ENCODE data around the gene PIP5KL1. TPM values are rescaled to one million over a fixed set of nuclear protein-coding genes. Genes with fewer than 3 reads are reported as not detected.

Gene PIP5KL1
- total RNA-seq, 1 experiment from 2014 or later: 16.8 TPM

- no peak for TF ChIP-seq ZNF219 (CRISPR knock-in tag; IDR thresholded peaks at IDR 0.05; ENCODE audit: borderline replicate concordance)
- TF ChIP-seq CTCF (IDR thresholded peaks at IDR 0.05): no peak
- no peak for TF ChIP-seq ZNF263 (CRISPR knock-in tag; IDR thresholded peaks at IDR 0.05; ENCODE audit: low read depth)
- no peak for TF ChIP-seq ZNF425 (CRISPR knock-in tag; conservative IDR thresholded peaks at IDR 0.05)
- no peak for TF ChIP-seq AR (CRISPR knock-in tag; IDR thresholded peaks at IDR 0.05)
- no peak for TF ChIP-seq ESRRA (CRISPR knock-in tag; IDR thresholded peaks at IDR 0.05; ENCODE audit: borderline replicate concordance)
- TF ChIP-seq MAX (CRISPR knock-in tag; IDR thresholded peaks at IDR 0.05): no peak
- no peak for TF ChIP-seq ZSCAN18 (CRISPR knock-in tag; IDR thresholded peaks at IDR 0.05)
- no peak for TF ChIP-seq E2F1 (CRISPR knock-in tag; IDR thresholded peaks at IDR 0.05)
- TF ChIP-seq NR1H2 (CRISPR knock-in tag; IDR thresholded peaks at IDR 0.05): no peak
- no peak for TF ChIP-seq CBFB (CRISPR knock-in tag; IDR thresholded peaks at IDR 0.05; ENCODE audit: low read depth)
- TF ChIP-seq ZNF281 (CRISPR knock-in tag; IDR thresholded peaks at IDR 0.05): no peak
- no peak for TF ChIP-seq HMGA2 (CRISPR knock-in tag; IDR thresholded peaks at IDR 0.05)
- no peak for TF ChIP-seq KAT7 (CRISPR knock-in tag; IDR thresholded peaks at IDR 0.05; ENCODE audit: borderline replicate concordance)
- no peak for TF ChIP-seq ZBTB21 (CRISPR knock-in tag; IDR thresholded peaks at IDR 0.05; ENCODE audit: borderline replicate concordance)
- TF ChIP-seq ZNF121 (CRISPR knock-in tag; IDR thresholded peaks at IDR 0.05): no peak
- no peak for TF ChIP-seq E2F5 (CRISPR knock-in tag; IDR thresholded peaks at IDR 0.05)
- no peak for TF ChIP-seq JUN (CRISPR knock-in tag; IDR thresholded peaks at IDR 0.05)
- no peak for TF ChIP-seq MYBL2 (CRISPR knock-in tag; IDR thresholded peaks at IDR 0.05)
- DNase-seq (ENCODE audit: low spot score): no peak
- Mint-ChIP-seq H3K9me3 (peaks cover 6% of the 10 kb centered on the region; the same call in 1 of the 2 replicates), H3K27ac (no peak overlapping the region), H3K4me3 (no peak overlapping the region), H3K27me3 (ENCODE audit: low read depth) (no peaks in the 10 kb centered on the region), H3K36me3 (peaks cover 61% of the 10 kb centered on the region), H3K4me1 (peaks cover 11% of the 10 kb centered on the region)
- ChIA-PET POLR2A (no interaction called here), CTCF (no interaction called here)
- ATAC-seq: no peak
Observed at GRCh38 chr9:127893392-127893791, 37.2 kb downstream of the PIP5KL1 start.
